ENCODE results near the gene UNKL.

The UNKL gene

GRCh38 chr16:1401758-1402154 lies 12.7 kb downstream of the UNKL start:
- Histone ChIP-seq H3K27me3 (ENCODE audit: insufficient read depth, low read length) (no peaks in the 10 kb centered on the region), H3K9me3 (ENCODE audit: low read length) (no peaks in the 10 kb centered on the region), H3F3A (ENCODE audit: insufficient read depth, low read length) (no peaks in the 10 kb centered on the region), H3K9ac (ENCODE audit: low read length) (no peak overlapping the region), H4K20me1 (ENCODE audit: insufficient read depth, low read length) (no peaks in the 10 kb centered on the region), H3K4me2 (ENCODE audit: low read length) (no peak overlapping the region), H3K79me2 (ENCODE audit: insufficient read depth, low read length) (no peaks in the 10 kb centered on the region), H3K27ac (ENCODE audit: low read depth, low read length, poor library complexity, severe bottlenecking) (no peak overlapping the region), H3K4me1 (ENCODE audit: insufficient read depth, low read length, severe bottlenecking) (no peaks in the 10 kb centered on the region), H2AFZ (ENCODE audit: low read length) (no peak overlapping the region), H3K36me3 (ENCODE audit: insufficient read depth, low read length) (peaks cover 37% of the 10 kb centered on the region), H3K9me2 (ENCODE audit: low read depth, low read length) (no peaks in the 10 kb centered on the region), H3K4me3 (ENCODE audit: low read depth, low read length, poor library complexity, severe bottlenecking) (no peak overlapping the region)
- no peak for TF ChIP-seq CTCF (IDR thresholded peaks at IDR 0.05; ENCODE audit: low read length)
- no peak for TF ChIP-seq EZH2 (IDR thresholded peaks at IDR 0.05; ENCODE audit: borderline replicate concordance, low read length)

GRCh38 chr16:1401061-1401757 lies 13.3 kb downstream of the UNKL start:
- Histone ChIP-seq H3K27ac (ENCODE audit: low read depth, low read length, poor library complexity, severe bottlenecking) (no peak overlapping the region), H3F3A (ENCODE audit: insufficient read depth, low read length) (no peaks in the 10 kb centered on the region), H4K20me1 (ENCODE audit: insufficient read depth, low read length) (no peaks in the 10 kb centered on the region), H3K9me3 (ENCODE audit: low read length) (no peaks in the 10 kb centered on the region), H3K4me2 (ENCODE audit: low read length) (no peak overlapping the region), H3K36me3 (ENCODE audit: insufficient read depth, low read length) (peaks cover 37% of the 10 kb centered on the region), H3K4me3 (ENCODE audit: low read depth, low read length, poor library complexity, severe bottlenecking) (no peak overlapping the region), H2AFZ (ENCODE audit: low read length) (no peak overlapping the region), H3K4me1 (ENCODE audit: insufficient read depth, low read length, severe bottlenecking) (no peaks in the 10 kb centered on the region), H3K9me2 (ENCODE audit: low read depth, low read length) (no peaks in the 10 kb centered on the region), H3K27me3 (ENCODE audit: insufficient read depth, low read length) (no peaks in the 10 kb centered on the region), H3K9ac (ENCODE audit: low read length) (no peak overlapping the region), H3K79me2 (ENCODE audit: insufficient read depth, low read length) (no peaks in the 10 kb centered on the region)
- no peak for TF ChIP-seq CTCF (IDR thresholded peaks at IDR 0.05; ENCODE audit: low read length)
- no peak for TF ChIP-seq EZH2 (IDR thresholded peaks at IDR 0.05; ENCODE audit: borderline replicate concordance, low read length)

GRCh38 chr16:1398826-1399581 lies 15.5 kb downstream of the UNKL start:
- Histone ChIP-seq H3K27ac (ENCODE audit: low read depth, low read length, poor library complexity, severe bottlenecking) (no peak overlapping the region), H3K4me3 (ENCODE audit: low read depth, low read length, poor library complexity, severe bottlenecking) (no peak overlapping the region), H3K9me2 (ENCODE audit: low read depth, low read length) (no peaks in the 10 kb centered on the region), H2AFZ (ENCODE audit: low read length) (no peak overlapping the region), H3K4me1 (ENCODE audit: insufficient read depth, low read length, severe bottlenecking) (no peaks in the 10 kb centered on the region), H3K9ac (ENCODE audit: low read length) (no peak overlapping the region), H3K9me3 (ENCODE audit: low read length) (no peaks in the 10 kb centered on the region), H3K79me2 (ENCODE audit: insufficient read depth, low read length) (no peaks in the 10 kb centered on the region), H3K36me3 (ENCODE audit: insufficient read depth, low read length) (peaks cover 35% of the 10 kb centered on the region), H4K20me1 (ENCODE audit: insufficient read depth, low read length) (no peaks in the 10 kb centered on the region), H3F3A (ENCODE audit: insufficient read depth, low read length) (no peaks in the 10 kb centered on the region), H3K4me2 (ENCODE audit: low read length) (no peak overlapping the region), H3K27me3 (ENCODE audit: insufficient read depth, low read length) (no peaks in the 10 kb centered on the region)
- no peak for TF ChIP-seq CTCF (IDR thresholded peaks at IDR 0.05; ENCODE audit: low read length)
- TF ChIP-seq EZH2 (IDR thresholded peaks at IDR 0.05; ENCODE audit: borderline replicate concordance, low read length) = no peak

All from OCI-LY1 (cell line).